ENCODE results near the gene SPAM1.

DNA sequence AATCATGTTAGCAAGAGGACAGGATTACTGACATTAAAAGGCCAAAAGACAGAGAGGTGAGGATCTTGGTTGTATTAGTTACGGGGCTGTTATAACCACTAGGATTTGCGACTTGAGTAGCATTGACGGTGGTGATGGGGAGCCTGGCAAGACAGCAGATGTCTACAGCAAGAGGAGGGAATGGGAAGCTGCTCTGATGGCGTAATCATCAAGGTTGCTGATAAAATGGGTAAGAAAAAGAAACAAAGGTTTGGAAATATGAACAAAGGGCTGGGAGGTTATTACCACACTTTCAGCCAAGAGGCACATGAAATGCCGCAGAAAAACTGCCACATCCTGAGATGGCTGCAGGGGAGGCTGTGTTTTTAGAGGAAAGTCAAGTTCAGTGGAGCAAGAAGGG is 73.9 kb downstream of the SPAM1 start:
- no peak for TF ChIP-seq POLR2A (IDR thresholded peaks at IDR 0.05)
- TF ChIP-seq, protein P1, sequence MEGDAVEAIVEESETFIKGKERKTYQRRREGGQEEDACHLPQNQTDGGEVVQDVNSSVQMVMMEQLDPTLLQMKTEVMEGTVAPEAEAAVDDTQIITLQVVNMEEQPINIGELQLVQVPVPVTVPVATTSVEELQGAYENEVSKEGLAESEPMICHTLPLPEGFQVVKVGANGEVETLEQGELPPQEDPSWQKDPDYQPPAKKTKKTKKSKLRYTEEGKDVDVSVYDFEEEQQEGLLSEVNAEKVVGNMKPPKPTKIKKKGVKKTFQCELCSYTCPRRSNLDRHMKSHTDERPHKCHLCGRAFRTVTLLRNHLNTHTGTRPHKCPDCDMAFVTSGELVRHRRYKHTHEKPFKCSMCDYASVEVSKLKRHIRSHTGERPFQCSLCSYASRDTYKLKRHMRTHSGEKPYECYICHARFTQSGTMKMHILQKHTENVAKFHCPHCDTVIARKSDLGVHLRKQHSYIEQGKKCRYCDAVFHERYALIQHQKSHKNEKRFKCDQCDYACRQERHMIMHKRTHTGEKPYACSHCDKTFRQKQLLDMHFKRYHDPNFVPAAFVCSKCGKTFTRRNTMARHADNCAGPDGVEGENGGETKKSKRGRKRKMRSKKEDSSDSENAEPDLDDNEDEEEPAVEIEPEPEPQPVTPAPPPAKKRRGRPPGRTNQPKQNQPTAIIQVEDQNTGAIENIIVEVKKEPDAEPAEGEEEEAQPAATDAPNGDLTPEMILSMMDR (IDR thresholded peaks at IDR 0.05): no peak
- TF ChIP-seq POLR2AphosphoS5 (IDR thresholded peaks at IDR 0.05): no peak

All from prostate gland (tissue), 2 donors.